Hepatocyte (in vitro differentiated cells): ENCODE measurements around the gene NTHL1.

Experiments
- EZH2 ChIP-seq: fragments of 200-600 bp; sonication (generic); IDR thresholded peaks from 2 replicates; pipeline ENCODE4 v1.6.1; 2016; ENCODE audit warnings: antibody characterized with exemption, mild to moderate bottlenecking, borderline replicate concordance
- EZH2phosphoT487 ChIP-seq: fragments of 200-600 bp; sonication (generic); IDR thresholded peaks from one replicate; pipeline ENCODE4 v1.6.1; 2018; ENCODE audit warnings: antibody characterized with exemption, mild to moderate bottlenecking, low read depth, moderate library complexity; ENCODE audit not compliant: unreplicated experiment, severe bottlenecking
- TF ChIP-seq, protein P1 (sequence below): fragments of 200-600 bp; sonication (generic); IDR thresholded peaks from 2 replicates; pipeline ENCODE4 v1.5.1; 2016; ENCODE audit warnings: antibody characterized with exemption, mild to moderate bottlenecking; ENCODE audit not compliant: poor library complexity

DNA sequence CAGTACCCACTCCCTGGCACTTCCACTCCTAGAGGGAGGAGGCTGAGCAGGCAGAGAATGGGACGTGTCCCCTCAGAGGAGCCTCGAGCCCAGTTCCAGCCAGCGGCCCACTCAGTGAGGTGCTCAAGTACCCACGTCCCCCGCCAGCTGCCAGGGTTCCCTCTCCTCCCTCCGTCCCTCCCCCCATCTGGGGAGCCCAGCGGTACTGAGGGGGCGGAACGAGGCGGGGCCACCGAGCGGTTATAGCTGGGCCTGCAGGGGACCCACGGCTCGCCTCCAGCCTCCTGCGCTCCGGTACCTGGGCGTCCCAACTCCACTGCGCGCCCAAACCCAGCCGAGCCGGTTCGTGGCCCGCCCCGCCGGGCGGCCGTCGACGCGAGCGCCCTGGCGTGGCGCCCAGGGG lies 28.1 kb downstream of the NTHL1 start, which contains the start of gene NPW:
- TF ChIP-seq, protein P1, sequence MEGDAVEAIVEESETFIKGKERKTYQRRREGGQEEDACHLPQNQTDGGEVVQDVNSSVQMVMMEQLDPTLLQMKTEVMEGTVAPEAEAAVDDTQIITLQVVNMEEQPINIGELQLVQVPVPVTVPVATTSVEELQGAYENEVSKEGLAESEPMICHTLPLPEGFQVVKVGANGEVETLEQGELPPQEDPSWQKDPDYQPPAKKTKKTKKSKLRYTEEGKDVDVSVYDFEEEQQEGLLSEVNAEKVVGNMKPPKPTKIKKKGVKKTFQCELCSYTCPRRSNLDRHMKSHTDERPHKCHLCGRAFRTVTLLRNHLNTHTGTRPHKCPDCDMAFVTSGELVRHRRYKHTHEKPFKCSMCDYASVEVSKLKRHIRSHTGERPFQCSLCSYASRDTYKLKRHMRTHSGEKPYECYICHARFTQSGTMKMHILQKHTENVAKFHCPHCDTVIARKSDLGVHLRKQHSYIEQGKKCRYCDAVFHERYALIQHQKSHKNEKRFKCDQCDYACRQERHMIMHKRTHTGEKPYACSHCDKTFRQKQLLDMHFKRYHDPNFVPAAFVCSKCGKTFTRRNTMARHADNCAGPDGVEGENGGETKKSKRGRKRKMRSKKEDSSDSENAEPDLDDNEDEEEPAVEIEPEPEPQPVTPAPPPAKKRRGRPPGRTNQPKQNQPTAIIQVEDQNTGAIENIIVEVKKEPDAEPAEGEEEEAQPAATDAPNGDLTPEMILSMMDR = no peak
- TF ChIP-seq EZH2phosphoT487 (no peak), EZH2 (no peak)
